ENCODE results near the gene SKAP1. TPM values are rescaled to one million over a fixed set of nuclear protein-coding genes. Genes with fewer than 3 reads are reported as not detected.

Gene SKAP1
- total and polyA plus RNA-seq, 2 of the 13 experiments (the other 11 are each of a cell fraction or from before 2014, with no cell fraction given) = 0.21 TPM; not detected in 1

DNA sequence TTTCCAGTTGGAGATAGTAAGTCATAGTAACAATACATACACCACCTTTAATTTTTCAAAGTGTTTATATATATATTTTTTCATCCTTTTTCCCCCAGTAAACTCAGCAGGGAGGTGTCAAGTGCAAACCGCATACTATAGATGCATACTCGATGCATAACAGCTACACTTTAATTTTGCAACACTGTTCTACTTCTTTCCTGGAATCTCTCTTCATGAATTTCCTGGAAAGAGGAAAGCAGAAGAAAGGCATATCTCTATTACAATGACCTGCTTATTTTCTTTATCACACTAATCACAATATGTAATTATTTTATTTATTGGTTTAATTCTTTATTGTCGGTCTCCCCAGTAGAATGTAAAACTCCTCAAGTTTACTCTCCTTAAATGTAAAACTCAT lies 182.4 kb downstream of the SKAP1 start (continued):
- TF ChIP-seq, protein P1, sequence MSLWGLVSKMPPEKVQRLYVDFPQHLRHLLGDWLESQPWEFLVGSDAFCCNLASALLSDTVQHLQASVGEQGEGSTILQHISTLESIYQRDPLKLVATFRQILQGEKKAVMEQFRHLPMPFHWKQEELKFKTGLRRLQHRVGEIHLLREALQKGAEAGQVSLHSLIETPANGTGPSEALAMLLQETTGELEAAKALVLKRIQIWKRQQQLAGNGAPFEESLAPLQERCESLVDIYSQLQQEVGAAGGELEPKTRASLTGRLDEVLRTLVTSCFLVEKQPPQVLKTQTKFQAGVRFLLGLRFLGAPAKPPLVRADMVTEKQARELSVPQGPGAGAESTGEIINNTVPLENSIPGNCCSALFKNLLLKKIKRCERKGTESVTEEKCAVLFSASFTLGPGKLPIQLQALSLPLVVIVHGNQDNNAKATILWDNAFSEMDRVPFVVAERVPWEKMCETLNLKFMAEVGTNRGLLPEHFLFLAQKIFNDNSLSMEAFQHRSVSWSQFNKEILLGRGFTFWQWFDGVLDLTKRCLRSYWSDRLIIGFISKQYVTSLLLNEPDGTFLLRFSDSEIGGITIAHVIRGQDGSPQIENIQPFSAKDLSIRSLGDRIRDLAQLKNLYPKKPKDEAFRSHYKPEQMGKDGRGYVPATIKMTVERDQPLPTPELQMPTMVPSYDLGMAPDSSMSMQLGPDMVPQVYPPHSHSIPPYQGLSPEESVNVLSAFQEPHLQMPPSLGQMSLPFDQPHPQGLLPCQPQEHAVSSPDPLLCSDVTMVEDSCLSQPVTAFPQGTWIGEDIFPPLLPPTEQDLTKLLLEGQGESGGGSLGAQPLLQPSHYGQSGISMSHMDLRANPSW (CRISPR knock-in tag; IDR thresholded peaks at IDR 0.05; ENCODE audit: borderline replicate concordance) = no peak
- TF ChIP-seq JDP2 (CRISPR knock-in tag; IDR thresholded peaks at IDR 0.05; ENCODE audit: borderline replicate concordance) = no peak

GRCh38 chr17:48247038-48247437 lies 183.0 kb downstream of the SKAP1 start:
- Histone ChIP-seq H4K20me1 (ENCODE audit: insufficient read depth, low read length) (no peaks in the 10 kb centered on the region), H2AFZ (ENCODE audit: low read length) (no peak overlapping the region), H3K9ac (ENCODE audit: insufficient read depth, low read depth, low read length) (no peak overlapping the region), H3K27ac (ENCODE audit: extremely low read length, insufficient read depth, low read length) (no peak overlapping the region), H3K36me3 (replicated peaks in 1 of 2; ENCODE audit: control insufficient read depth in 1 of 2, insufficient read depth in 2 of 2, low read length in 2 of 2) (no peaks in the 10 kb centered on the region), H3K79me2 (ENCODE audit: insufficient read depth, low read length) (no peaks in the 10 kb centered on the region), H3K9me3 (ENCODE audit: low read length) (no peaks in the 10 kb centered on the region), H3K27me3 (ENCODE audit: control insufficient read depth in 1 of 2, insufficient read depth in 2 of 2, low read length in 2 of 2) (peaks cover 0 to 13% of the 10 kb centered on the region in 2 experiments; a peak in 2 of 5 replicates), H3K4me2 (ENCODE audit: low read depth, low read length) (no peak overlapping the region), H3K4me1 (ENCODE audit: insufficient read depth, low read length) (no peaks in the 10 kb centered on the region), H3K4me3 (replicated peaks in 1 of 3; ENCODE audit: insufficient read depth in 1 of 3, low read depth in 2 of 3, low read length in 3 of 3) (no peak overlapping the region)
- intact Hi-C loops (cut with micrococcal nuclease; ENCODE audit: unreplicated experiment) = no loop called here
- ChIA-PET CTCF (ENCODE audit: low intra/inter-chr PET ratio, low total read pairs) (no interaction called here), POLR2A (no interaction called here)
- FAIRE-seq = no peak
- BruUV-seq (replicated peaks) = no TSS peak
- no peak for DNase-seq (ENCODE audit: low spot score)
- in situ Hi-C loops (cut with HindIII; ENCODE audit: extremely low pct_ligation_motif_present, low pct_unique_long_range_greater_than_20kb) = no loop called here
- no peak for ATAC-seq
- 0% methylated on average over 1 of the region's 1 CpG for WGBS (ENCODE audit: low lambda C conversion rate)
- TF ChIP-seq HNRNPH1 (optimal IDR thresholded peaks at IDR 0.05; ENCODE audit: low read depth, low read length) (no peak), PHB2 (IDR thresholded peaks at IDR 0.05; ENCODE audit: partially characterized antibody) (no peak), ZNF776 (CRISPR knock-in tag; IDR thresholded peaks at IDR 0.05) (no peak)
- TF ChIP-seq, protein P2, sequence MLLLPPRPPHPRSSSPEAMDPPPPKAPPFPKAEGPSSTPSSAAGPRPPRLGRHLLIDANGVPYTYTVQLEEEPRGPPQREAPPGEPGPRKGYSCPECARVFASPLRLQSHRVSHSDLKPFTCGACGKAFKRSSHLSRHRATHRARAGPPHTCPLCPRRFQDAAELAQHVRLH (CRISPR knock-in tag; IDR thresholded peaks at IDR 0.05; ENCODE audit: borderline replicate concordance, low read depth) = no peak

Measured in HepG2 (cell line).